VCaP (cell line): ENCODE data around the gene PGGT1B.

Source experiments
- H3K27ac ChIP-seq: fragments of 450-650 bp; 2 replicates; pipeline ENCODE4 v1.5.1; 2017
- CTCF ChIP-seq: fragments of 450-650 bp; conservative IDR thresholded peaks from 2 replicates; pipeline ENCODE4 v1.5.1; 2017; ENCODE audit warnings: mild to moderate bottlenecking, moderate library complexity

The PGGT1B gene

GRCh38 chr5:115168829-115169486 is 93.7 kb downstream of the PGGT1B start:
- peak overlapping the region; percentile 88 for H3K27ac ChIP-seq
- TF ChIP-seq CTCF, result no peak

GRCh38 chr5:115166744-115167393 is 95.8 kb downstream of the PGGT1B start:
- H3K27ac ChIP-seq, result no peak overlapping the region
- no peak for TF ChIP-seq CTCF

DNA sequence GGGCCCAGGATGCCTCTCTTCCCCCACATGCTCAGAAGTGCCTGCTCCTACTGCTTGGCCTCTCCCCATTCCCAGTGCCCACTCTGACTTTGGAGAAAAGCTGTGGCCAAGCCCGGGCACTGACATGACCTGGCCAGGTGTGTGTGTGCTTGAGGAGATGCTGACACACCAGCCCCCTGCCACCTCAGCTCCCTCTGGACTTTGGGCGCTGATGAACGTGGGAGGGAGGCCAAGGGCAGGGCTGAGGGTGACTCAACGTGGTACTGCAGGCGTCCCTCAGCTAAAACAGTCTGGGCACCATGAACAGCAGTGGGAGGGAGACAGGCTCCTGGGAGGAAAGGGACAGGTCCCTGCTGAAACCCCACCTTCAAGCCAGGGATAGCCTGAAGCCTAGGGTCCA is 96.9 kb downstream of the PGGT1B start:
- TF ChIP-seq CTCF, result no peak
- no peak overlapping the region for H3K27ac ChIP-seq

DNA sequence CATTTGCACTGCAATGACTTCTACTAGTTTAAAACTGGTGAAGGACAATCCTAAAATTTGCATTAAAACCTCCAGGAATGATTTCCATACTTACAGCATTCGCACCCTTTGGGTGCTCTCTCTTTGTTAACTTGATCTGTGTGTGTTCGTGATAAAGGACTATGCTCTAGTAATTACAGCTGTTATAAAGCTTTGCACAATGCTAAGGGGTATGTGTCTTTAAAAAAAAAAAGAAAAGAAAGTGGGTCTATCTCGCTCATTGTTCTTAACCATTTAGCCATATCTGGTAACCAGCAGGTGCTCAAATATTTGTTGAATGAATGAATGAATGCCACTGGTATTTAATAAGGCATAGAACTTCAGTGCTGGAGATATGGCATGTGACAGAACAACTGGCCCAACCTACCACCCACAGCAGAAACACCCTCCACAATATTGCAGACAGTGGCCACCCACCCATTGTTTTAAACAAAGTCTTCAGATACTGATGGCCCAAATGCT is 101.7 kb downstream of the PGGT1B start:
- H3K27ac ChIP-seq, result no peak overlapping the region
- TF ChIP-seq CTCF, result no peak
